ENCODE results near the gene EIF2AK2.

EIF2AK2 gene

GRCh38 chr2:37109523-37109922, 47.3 kb downstream of the EIF2AK2 start:
- DNase-seq (ENCODE audit: low read depth in 1 of 2, low spot score in 1 of 2): no peak
- Histone ChIP-seq H3K4me3 (replicated peaks; ENCODE audit: insufficient read depth, low read length) (no peak overlapping the region), H3K27ac (replicated peaks) (no peak overlapping the region), H3K27me3 (ENCODE audit: insufficient read depth, poor library complexity, severe bottlenecking) (no peaks in the 10 kb centered on the region)
- TF ChIP-seq POLR2AphosphoS5 (IDR thresholded peaks at IDR 0.05; ENCODE audit: low read depth) (no peak), REST (IDR thresholded peaks at IDR 0.05; ENCODE audit: insufficient replicate concordance, low read depth) (no peak), SPI1 (IDR thresholded peaks at IDR 0.05; ENCODE audit: borderline replicate concordance, low read depth) (no peak), CTCF (IDR thresholded peaks at IDR 0.05; ENCODE audit: insufficient read depth, low read length) (no peak), GABPA (IDR thresholded peaks at IDR 0.05; ENCODE audit: low read depth) (no peak)

GRCh38 chr2:37105150-37105549, 51.6 kb downstream of the EIF2AK2 start:
- no peak overlapping the region for H3K4me3 ChIP-seq (replicated peaks; ENCODE audit: insufficient read depth, low read length)
- no peak for DNase-seq (ENCODE audit: low read depth in 1 of 2, low spot score in 1 of 2)
- TF ChIP-seq REST (IDR thresholded peaks at IDR 0.05; ENCODE audit: insufficient replicate concordance, low read depth) (no peak), CTCF (IDR thresholded peaks at IDR 0.05; ENCODE audit: insufficient read depth, low read length) (no peak), POLR2AphosphoS5 (IDR thresholded peaks at IDR 0.05; ENCODE audit: low read depth) (no peak), GABPA (IDR thresholded peaks at IDR 0.05; ENCODE audit: low read depth) (no peak), SPI1 (IDR thresholded peaks at IDR 0.05; ENCODE audit: borderline replicate concordance, low read depth) (no peak)
- H3K27ac ChIP-seq (replicated peaks): no peak overlapping the region
- H3K27me3 ChIP-seq (ENCODE audit: insufficient read depth, poor library complexity, severe bottlenecking): no peaks in the 10 kb centered on the region

GRCh38 chr2:37104178-37104577, 52.6 kb downstream of the EIF2AK2 start:
- Histone ChIP-seq H3K4me3 (replicated peaks; ENCODE audit: insufficient read depth, low read length) (no peak overlapping the region), H3K27ac (replicated peaks) (no peak overlapping the region), H3K27me3 (ENCODE audit: insufficient read depth, poor library complexity, severe bottlenecking) (no peaks in the 10 kb centered on the region)
- TF ChIP-seq GABPA (IDR thresholded peaks at IDR 0.05; ENCODE audit: low read depth): no peak
- no peak for DNase-seq (ENCODE audit: low read depth in 1 of 2, low spot score in 1 of 2)

- no peak for DNase-seq (ENCODE audit: low read depth in 1 of 2, low spot score in 1 of 2)
- Histone ChIP-seq H3K27me3 (ENCODE audit: insufficient read depth, poor library complexity, severe bottlenecking) (no peaks in the 10 kb centered on the region), H3K27ac (replicated peaks) (no peak overlapping the region), H3K4me3 (replicated peaks; ENCODE audit: insufficient read depth, low read length) (no peak overlapping the region)
- TF ChIP-seq GABPA (IDR thresholded peaks at IDR 0.05; ENCODE audit: low read depth): no peak
- TF ChIP-seq POLR2AphosphoS5 (IDR thresholded peaks at IDR 0.05; ENCODE audit: low read depth): no peak
- TF ChIP-seq CTCF (IDR thresholded peaks at IDR 0.05; ENCODE audit: insufficient read depth, low read length): no peak
- TF ChIP-seq REST (IDR thresholded peaks at IDR 0.05; ENCODE audit: insufficient replicate concordance, low read depth): no peak
- no peak for TF ChIP-seq SPI1 (IDR thresholded peaks at IDR 0.05; ENCODE audit: borderline replicate concordance, low read depth)
These were observed 54.2 kb downstream of the EIF2AK2 start for GRCh38 chr2:37102588-37102987.
